NCI-H2196 treated with DMSO at 0.1 percent for 48 hours (cell line): Measurements from ENCODE around the gene MMP24OS.
A peak's percentile ranks its signal among the peaks of the same experiment; 100 is the strongest.
"Not testable (repeated sequence)": the region's sequence is repeated elsewhere in the genome, so short reads cannot be mapped to it uniquely, and the experiment has no call there.

ENCODE experiments used
- DNase-seq: peaks from one replicate; lab custom pipeline; 2025; ENCODE audit not compliant: unreplicated experiment; lab: John Stamatoyannopoulos, UW

MMP24OS gene

GRCh38 chr20:35276408-35276807 lies 1.5 kb downstream of the MMP24OS start:
- DNase-seq = no peak

- no peak for DNase-seq
Measured at GRCh38 chr20:35275741-35276251, 2.1 kb downstream of the MMP24OS start.

DNA sequence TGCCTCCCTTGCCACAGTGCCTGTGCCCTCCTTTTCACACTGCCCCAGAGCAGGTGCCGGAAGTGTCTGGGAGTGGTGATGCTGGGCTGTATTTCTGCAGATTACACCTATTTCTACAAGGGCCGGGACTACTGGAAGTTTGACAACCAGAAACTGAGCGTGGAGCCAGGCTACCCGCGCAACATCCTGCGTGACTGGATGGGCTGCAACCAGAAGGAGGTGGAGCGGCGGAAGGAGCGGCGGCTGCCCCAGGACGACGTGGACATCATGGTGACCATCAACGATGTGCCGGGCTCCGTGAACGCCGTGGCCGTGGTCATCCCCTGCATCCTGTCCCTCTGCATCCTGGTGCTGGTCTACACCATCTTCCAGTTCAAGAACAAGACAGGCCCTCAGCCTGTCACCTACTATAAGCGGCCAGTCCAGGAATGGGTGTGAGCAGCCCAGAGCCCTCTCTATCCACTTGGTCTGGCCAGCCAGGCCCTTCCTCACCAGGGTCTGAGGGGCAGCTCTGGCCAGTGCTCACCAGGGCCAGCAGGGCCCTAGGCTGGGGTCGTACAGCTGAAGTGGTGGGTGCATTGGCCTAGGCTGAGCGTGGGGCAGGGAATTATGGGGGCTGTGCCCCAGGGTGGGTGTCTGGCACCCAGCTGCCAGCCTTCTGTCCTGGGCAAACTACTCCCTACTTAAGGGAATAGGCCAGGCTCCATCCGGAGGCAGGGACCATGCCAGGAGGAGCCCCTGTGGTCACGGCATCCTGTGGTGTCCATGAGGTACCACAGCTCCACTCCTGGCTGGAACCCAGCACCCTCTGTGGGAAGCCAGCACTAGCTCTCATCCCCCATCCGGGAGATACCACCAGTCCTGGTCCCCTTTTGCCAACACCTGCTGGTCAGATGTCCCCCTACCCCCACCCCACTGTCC lies 3.5 kb downstream of the MMP24OS start:
- no peak for DNase-seq

- DNase-seq = peak; percentile 87
Measured at GRCh38 chr20:35273449-35274171, 4.3 kb downstream of the MMP24OS start.

- no peak for DNase-seq
Measured at GRCh38 chr20:35271904-35272303, 6.0 kb downstream of the MMP24OS start.

GRCh38 chr20:35271073-35271882 lies 6.6 kb downstream of the MMP24OS start:
- DNase-seq = no peak

- no peak for DNase-seq
Measured at GRCh38 chr20:35270021-35270902, 7.7 kb downstream of the MMP24OS start.

- peak; percentile 68 for DNase-seq
Measured at GRCh38 chr20:35269055-35269781, 8.7 kb downstream of the MMP24OS start.

GRCh38 chr20:35267092-35267491 lies 10.8 kb downstream of the MMP24OS start:
- no peak for DNase-seq

DNA sequence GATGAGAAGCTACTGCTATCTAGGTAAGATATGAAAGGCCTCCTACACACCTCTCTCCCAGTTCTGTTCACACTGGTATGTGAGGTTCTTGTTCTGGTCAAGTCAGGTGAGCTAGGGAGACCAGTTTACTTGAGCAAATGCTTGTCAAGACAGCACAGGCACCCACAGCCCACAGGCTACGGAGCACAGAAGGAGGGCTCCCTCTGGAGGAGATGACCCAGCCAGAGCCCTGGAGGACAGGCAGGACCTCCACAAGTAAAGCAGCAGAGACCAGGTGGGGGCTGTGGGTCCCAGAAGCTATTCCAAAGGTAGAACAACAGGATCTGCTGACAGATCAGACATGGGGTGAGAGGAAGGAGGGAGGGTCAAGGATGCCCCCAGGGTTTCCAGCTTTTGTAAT lies 13.2 kb downstream of the MMP24OS start:
- no peak for DNase-seq

DNA sequence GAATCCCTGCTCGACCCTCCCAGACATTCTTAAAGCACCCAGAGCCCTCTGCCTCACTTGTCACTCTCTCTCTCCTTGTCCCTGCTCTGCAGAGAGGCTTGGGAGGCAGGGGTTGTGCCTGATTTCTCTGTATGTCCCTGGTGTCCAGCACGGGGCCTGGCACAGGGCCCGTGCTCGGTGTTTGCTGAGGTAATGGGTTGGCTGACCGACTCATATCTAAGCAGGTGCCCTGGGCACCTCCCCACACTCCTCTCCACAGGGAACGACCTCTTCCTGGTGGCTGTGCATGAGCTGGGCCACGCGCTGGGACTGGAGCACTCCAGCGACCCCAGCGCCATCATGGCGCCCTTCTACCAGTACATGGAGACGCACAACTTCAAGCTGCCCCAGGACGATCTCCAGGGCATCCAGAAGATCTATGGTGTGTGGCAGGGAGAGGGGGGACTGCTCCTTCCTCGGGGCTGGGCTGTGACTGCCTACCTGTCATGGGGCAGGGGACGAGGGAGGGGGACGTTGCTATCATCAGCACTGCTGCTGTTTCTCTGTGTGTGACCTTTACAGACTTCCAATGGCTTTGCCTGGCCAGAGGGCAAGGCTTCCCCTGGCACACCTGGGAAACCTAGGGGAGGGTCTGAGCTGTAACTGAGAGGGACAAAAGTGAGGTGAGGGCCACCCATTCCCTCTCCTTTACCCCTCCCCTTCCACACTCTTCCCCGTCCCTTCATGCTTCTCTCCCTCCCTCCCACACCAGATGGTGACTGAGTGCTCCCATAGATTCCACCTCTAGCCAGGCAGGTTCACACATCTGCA lies 14.2 kb downstream of the MMP24OS start:
- DNase-seq = peak; percentile 39

GRCh38 chr20:35262731-35263531 lies 15.0 kb downstream of the MMP24OS start:
- peak; percentile 41 for DNase-seq

DNA sequence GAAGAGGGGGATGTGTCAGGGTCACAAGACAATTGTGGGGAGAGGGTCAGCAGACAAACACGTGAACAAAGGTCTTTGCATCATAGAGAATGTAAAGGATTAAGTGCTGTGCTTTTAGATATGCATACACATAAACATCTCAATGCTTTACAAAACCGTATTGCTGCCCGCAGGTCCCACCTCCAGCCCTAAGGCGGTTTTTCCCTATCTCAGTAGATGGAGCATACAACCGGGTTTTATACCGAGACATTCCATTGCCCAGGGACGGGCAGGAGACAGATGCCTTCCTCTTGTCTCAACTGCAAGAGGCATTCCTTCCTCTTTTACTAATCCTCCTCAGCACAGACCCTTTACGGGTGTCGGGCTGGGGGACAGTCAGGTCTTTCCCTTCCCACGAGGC lies 15.6 kb downstream of the MMP24OS start:
- not testable (repeated sequence) for DNase-seq

DNA sequence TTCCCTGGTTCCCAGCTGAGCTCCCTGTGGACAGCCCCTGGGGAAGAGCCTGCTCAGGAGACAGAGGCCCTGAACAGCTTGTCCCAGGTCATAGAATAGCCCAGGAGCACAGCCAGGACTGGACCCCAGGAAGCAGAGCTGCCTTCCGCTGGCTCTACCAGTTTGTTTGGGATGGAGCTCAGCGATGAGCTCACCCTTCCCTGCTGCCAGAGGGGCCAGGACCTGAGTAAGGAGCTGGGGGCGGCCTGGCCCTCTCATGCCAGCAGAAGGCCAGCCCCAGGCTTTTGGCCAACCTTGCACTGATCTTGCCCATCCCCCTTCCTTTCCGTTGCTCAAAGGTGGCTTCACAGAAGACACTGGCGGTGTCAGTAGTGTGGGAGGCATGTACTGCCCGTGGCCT lies 17.5 kb downstream of the MMP24OS start:
- no peak for DNase-seq

DNA sequence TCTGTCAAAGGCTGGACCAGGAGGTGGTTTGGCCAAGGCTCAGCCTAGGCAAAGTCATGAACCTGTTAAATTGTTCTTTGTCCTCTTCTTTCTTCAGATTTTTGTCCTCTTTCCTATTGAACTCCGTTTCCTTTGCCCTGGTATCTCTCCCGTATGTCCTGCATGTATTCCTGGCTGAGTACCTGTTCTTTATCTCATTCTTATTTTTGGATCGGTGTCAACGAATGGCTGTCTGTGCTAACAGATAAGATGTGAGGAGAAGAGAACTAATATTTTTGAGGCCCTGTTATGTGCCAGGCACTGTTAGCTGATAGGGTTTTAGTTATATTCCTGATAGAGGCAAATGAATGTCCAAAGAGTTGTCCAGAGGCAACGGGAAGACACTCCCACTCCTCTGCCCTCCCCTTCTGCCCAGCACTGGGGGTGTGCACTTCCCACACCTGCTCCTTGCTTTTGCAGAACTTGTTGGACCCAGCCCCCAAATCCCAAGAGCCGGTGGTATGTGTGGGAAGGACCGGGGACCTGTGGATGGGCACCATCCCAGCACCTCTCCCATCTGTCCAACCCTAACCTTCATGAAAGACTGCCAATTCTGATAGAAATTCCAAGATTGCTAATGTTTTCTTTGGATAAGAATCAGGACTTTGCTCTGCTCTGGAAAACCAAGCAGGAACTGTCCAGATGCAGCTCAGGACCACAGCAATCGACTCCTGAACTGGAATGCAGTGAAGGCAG lies 20.6 kb downstream of the MMP24OS start:
- no peak for DNase-seq

DNA sequence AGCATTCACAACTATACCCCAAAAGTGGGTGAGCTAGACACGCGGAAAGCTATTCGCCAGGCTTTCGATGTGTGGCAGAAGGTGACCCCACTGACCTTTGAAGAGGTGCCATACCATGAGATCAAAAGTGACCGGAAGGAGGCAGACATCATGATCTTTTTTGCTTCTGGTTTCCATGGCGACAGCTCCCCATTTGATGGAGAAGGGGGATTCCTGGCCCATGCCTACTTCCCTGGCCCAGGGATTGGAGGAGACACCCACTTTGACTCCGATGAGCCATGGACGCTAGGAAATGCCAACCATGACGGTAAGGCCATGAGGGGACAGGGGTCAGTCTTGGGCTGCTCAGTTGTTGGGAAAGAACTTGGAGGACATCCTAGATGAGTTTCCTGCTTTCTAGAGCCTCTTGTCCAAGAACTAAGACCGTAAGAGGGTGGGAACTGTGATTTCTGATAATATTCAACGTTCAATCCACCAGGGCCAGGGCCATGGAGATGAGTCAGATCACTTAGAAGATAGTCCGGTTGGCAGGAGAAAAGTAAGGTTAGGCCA lies 23.4 kb downstream of the MMP24OS start:
- no peak for DNase-seq

DNA sequence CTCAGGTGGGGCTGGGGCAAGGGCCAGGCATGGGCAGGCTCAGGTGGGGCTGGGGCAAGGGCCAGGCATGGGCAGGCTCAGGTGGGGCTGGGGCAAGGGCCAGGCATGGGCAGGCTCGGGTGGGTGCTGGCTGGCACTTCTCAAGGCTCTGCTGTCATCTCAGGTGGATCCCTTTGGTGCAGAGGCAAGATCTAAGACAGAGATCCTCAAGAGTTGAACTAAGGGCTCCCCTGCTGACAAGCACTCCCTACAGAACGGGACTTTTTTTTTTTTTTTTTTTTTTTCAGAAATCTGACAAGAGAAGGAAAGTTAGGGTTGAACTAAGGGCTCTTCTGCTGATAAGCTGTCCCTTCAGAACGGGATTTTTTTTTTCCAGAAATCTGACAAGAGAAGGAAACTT lies 24.9 kb downstream of the MMP24OS start:
- no peak for DNase-seq
